H1 (cell line): Measurements from ENCODE around the gene TMCC3.

ENCODE experiments used
- ASH2L ChIP-seq: fragments of 200-600, 300-600 bp; sonication (generic); IDR thresholded peaks from one replicate; pipeline ENCODE4 v1.7.1; 2017; ENCODE audit warnings: low read length
- EP300 ChIP-seq, 2 experiments: IDR thresholded peaks; 1 replicate in 1 of 2; 2 replicates in 1 of 2; pipeline ENCODE4 v1.6.1; 2011 to 2012; ENCODE audit warnings: low read depth in 2 of 2, low read length in 2 of 2, mild to moderate bottlenecking in 2 of 2, borderline replicate concordance in 1 of 2, inconsistent platforms in 1 of 2, moderate library complexity in 1 of 2
- EZH2 ChIP-seq: fragments of 200-600 bp; sonication (generic); IDR thresholded peaks from 2 replicates; pipeline ENCODE4 v1.7.1; 2012; ENCODE audit warnings: low read depth, mild to moderate bottlenecking, moderate library complexity, low read length, inconsistent platforms; ENCODE audit not compliant: severe bottlenecking
- MAFK ChIP-seq: IDR thresholded peaks from 2 replicates; pipeline ENCODE4 v1.6.1; 2012; ENCODE audit warnings: low read depth, mild to moderate bottlenecking, improper control_type of control experiment, low read length
- NRF1 ChIP-seq: IDR thresholded peaks from 2 replicates; pipeline ENCODE4 v1.6.1; 2011; ENCODE audit warnings: mild to moderate bottlenecking, low read depth, low read length, improper control_type of control experiment
- POLR2AphosphoS5 ChIP-seq: IDR thresholded peaks from 2 replicates; pipeline ENCODE4 v1.6.1; 2011; ENCODE audit warnings: low read depth, low read length
- RAD21 ChIP-seq, 2 experiments: IDR thresholded peaks in 1 of 2; conservative IDR thresholded peaks in 1 of 2; 2 replicates each; pipeline ENCODE4 v1.6.1; 2011; ENCODE audit warnings: low read depth in 2 of 2, low read length in 2 of 2, improper control_type of control experiment in 1 of 2, inconsistent platforms in 1 of 2, mild to moderate bottlenecking in 1 of 2, moderate library complexity in 1 of 2
- RFX5 ChIP-seq: IDR thresholded peaks from 2 replicates; pipeline ENCODE4 v1.6.1; 2011; ENCODE audit warnings: low read depth, low read length, improper control_type of control experiment, borderline replicate concordance
- RXRA ChIP-seq: IDR thresholded peaks from 2 replicates; pipeline ENCODE4 v1.6.1; 2011; ENCODE audit warnings: low read depth, mild to moderate bottlenecking, low read length, moderate library complexity; ENCODE audit not compliant: insufficient read depth
- SP4 ChIP-seq: IDR thresholded peaks from 2 replicates; pipeline ENCODE4 v1.6.1; 2012; ENCODE audit warnings: low read length, inconsistent platforms
- YY1 ChIP-seq: IDR thresholded peaks from 2 replicates; pipeline ENCODE4 v1.6.1; 2011; ENCODE audit warnings: low read depth, mild to moderate bottlenecking, low read length
- TF ChIP-seq, protein P1 (sequence below), 3 experiments: IDR thresholded peaks; 1 replicate in 2 of 3; 2 replicates in 1 of 3; pipeline versions ENCODE4 v1.5.1 to v1.6.1; 2011; ENCODE audit warnings: low read length in 3 of 3, mild to moderate bottlenecking in 3 of 3, inconsistent platforms in 2 of 3, low read depth in 1 of 3, moderate library complexity in 1 of 3; ENCODE audit not compliant: insufficient read depth in 1 of 3; ENCODE audit errors: control extremely low read depth in 1 of 3
- TF ChIP-seq, protein P2 (sequence below): IDR thresholded peaks from 2 replicates; pipeline ENCODE4 v1.6.1; 2012; ENCODE audit warnings: low read length, inconsistent platforms

DNA sequence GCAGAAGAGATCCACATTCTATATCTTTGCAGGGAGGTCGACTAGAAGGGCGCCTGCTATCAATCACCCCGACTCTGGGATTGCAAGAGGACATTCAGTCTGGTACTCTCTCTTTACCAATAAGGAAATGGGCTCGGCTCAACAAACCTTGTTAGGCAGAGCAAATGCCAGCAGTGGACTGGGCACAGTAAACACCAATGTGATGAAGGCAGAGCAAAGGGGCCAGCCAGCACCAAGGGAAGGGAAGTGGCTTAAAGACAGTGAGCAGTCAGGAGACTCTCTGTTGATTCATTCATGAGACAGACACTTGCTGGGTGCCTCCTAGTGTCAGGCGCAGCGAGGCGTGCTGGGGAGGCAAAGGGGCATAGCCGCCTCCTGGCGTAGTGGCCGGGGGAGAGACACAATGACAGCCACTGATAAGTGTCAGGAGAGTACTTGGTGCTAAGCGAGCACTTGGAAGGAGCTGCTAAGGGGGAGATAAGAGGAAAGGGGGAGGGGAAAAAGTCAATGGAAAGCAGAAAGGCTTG, 34.1 kb downstream of the TMCC3 start:
- TF ChIP-seq POLR2AphosphoS5, result no peak
- no peak for TF ChIP-seq RAD21 (IDR thresholded peaks at IDR 0.05 in 1 of 2, conservative IDR thresholded peaks at IDR 0.05 in 1 of 2; ENCODE audit: low read depth in 2 of 2, low read length in 2 of 2)
- TF ChIP-seq, protein P1, sequence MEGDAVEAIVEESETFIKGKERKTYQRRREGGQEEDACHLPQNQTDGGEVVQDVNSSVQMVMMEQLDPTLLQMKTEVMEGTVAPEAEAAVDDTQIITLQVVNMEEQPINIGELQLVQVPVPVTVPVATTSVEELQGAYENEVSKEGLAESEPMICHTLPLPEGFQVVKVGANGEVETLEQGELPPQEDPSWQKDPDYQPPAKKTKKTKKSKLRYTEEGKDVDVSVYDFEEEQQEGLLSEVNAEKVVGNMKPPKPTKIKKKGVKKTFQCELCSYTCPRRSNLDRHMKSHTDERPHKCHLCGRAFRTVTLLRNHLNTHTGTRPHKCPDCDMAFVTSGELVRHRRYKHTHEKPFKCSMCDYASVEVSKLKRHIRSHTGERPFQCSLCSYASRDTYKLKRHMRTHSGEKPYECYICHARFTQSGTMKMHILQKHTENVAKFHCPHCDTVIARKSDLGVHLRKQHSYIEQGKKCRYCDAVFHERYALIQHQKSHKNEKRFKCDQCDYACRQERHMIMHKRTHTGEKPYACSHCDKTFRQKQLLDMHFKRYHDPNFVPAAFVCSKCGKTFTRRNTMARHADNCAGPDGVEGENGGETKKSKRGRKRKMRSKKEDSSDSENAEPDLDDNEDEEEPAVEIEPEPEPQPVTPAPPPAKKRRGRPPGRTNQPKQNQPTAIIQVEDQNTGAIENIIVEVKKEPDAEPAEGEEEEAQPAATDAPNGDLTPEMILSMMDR (IDR thresholded peaks at IDR 0.05; ENCODE audit: control extremely low read depth in 1 of 3, insufficient read depth in 1 of 3, low read depth in 1 of 3, low read length in 3 of 3), result no peak
- TF ChIP-seq ASH2L, result no peak
- TF ChIP-seq EZH2, result no peak
- TF ChIP-seq, protein P2, sequence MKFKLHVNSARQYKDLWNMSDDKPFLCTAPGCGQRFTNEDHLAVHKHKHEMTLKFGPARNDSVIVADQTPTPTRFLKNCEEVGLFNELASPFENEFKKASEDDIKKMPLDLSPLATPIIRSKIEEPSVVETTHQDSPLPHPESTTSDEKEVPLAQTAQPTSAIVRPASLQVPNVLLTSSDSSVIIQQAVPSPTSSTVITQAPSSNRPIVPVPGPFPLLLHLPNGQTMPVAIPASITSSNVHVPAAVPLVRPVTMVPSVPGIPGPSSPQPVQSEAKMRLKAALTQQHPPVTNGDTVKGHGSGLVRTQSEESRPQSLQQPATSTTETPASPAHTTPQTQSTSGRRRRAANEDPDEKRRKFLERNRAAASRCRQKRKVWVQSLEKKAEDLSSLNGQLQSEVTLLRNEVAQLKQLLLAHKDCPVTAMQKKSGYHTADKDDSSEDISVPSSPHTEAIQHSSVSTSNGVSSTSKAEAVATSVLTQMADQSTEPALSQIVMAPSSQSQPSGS, result no peak
- TF ChIP-seq SP4, result no peak
- no peak for TF ChIP-seq MAFK
- TF ChIP-seq RXRA, result no peak
- TF ChIP-seq NRF1, result no peak
- TF ChIP-seq RFX5, result no peak
- no peak for TF ChIP-seq EP300 (IDR thresholded peaks at IDR 0.05; ENCODE audit: borderline replicate concordance in 1 of 2, low read depth in 2 of 2, low read length in 2 of 2)
- TF ChIP-seq YY1, result no peak
